ENCODE results near the gene NPAS2. TPM values are rescaled to one million over a fixed set of nuclear protein-coding genes. Genes with fewer than 3 reads are reported as not detected.

Gene NPAS2
- total and polyA plus RNA-seq, 4 donors = 5.9 to 17.1 (median 10.4) TPM

DNA sequence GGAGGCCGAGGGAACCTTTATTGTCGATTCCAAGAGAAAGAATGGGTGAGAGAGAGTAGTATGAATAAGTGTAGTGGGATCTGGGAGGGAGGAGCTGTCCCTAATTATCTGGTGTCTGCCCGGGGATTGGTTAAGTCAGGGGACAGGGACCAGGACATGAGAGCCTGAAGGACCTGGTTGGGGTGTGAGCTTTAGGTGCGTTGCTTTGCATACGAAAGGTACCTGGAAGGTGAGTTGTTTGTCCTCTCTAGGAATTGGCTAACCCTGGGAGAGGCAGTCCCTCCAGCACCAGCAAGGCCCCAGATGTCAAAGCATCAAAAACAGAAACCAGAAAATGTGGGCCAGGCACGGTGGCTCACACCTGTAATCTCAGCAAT is 134.1 kb downstream of the NPAS2 start:
- Histone ChIP-seq H3K4me3 (no peak overlapping the region), H3K27me3 (ENCODE audit: control insufficient read depth in 3 of 3, insufficient read depth in 3 of 3, low read length in 2 of 3) (no peaks in the 10 kb centered on the region), H3K27ac (ENCODE audit: low read depth in 1 of 2, low read length in 1 of 2) (no peak overlapping the region), H3K9me3 (ENCODE audit: control insufficient read depth in 4 of 4, insufficient read depth in 3 of 4, low read length in 3 of 4) (no peaks in the 10 kb centered on the region), H3K36me3 (ENCODE audit: control insufficient read depth in 4 of 4, insufficient read depth in 4 of 4, low read length in 4 of 4) (peaks cover 0 to 9% (median 1%) of the 10 kb centered on the region in 4 donors), H3K9ac (ENCODE audit: insufficient read depth in 1 of 2, low read length in 2 of 2) (no peak overlapping the region), H3K4me1 (ENCODE audit: control insufficient read depth in 5 of 5, insufficient read depth in 5 of 5, low read length in 5 of 5) (peaks cover 0 to 11% (median 6%) of the 10 kb centered on the region in 5 donors)
- DNase-seq (no peak), ATAC-seq (ENCODE audit: insufficient read depth, low FRiP score) (no peak)
- WGBS, 2 donors = 71 to 92% methylated on average over 6 of the region's 6 CpGs
- TF ChIP-seq, protein P1, sequence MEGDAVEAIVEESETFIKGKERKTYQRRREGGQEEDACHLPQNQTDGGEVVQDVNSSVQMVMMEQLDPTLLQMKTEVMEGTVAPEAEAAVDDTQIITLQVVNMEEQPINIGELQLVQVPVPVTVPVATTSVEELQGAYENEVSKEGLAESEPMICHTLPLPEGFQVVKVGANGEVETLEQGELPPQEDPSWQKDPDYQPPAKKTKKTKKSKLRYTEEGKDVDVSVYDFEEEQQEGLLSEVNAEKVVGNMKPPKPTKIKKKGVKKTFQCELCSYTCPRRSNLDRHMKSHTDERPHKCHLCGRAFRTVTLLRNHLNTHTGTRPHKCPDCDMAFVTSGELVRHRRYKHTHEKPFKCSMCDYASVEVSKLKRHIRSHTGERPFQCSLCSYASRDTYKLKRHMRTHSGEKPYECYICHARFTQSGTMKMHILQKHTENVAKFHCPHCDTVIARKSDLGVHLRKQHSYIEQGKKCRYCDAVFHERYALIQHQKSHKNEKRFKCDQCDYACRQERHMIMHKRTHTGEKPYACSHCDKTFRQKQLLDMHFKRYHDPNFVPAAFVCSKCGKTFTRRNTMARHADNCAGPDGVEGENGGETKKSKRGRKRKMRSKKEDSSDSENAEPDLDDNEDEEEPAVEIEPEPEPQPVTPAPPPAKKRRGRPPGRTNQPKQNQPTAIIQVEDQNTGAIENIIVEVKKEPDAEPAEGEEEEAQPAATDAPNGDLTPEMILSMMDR (IDR thresholded peaks at IDR 0.05; ENCODE audit: control extremely low read depth, extremely low read depth) = no peak

DNA sequence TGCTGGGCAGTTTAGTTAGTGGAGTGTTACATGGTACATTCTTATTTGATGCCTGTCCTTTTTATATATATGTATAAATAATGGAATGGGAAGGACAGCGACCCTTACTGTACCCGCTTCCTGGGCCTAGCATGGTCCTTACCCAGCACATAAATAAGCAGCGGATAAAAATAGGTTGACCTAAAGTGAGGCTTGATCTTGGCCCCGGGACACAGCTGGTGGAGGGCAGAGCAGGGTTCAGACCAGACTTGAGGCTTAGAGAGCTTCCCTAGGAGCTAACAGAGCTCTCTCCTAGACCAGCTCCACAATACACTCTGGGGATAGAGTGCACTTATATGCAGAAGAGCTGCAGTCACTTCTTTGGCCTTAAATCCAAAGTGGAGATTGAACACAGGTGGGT is 135.3 kb downstream of the NPAS2 start:
- Histone ChIP-seq H3K27me3 (ENCODE audit: control insufficient read depth in 3 of 3, insufficient read depth in 3 of 3, low read length in 2 of 3) (no peaks in the 10 kb centered on the region), H3K9me3 (ENCODE audit: control insufficient read depth in 4 of 4, insufficient read depth in 3 of 4, low read length in 3 of 4) (no peaks in the 10 kb centered on the region), H3K36me3 (ENCODE audit: control insufficient read depth in 4 of 4, insufficient read depth in 4 of 4, low read length in 4 of 4) (peaks cover 0 to 2% (median 0%) of the 10 kb centered on the region in 4 donors), H3K27ac (ENCODE audit: low read depth in 1 of 2, low read length in 1 of 2) (no peak overlapping the region), H3K4me1 (ENCODE audit: control insufficient read depth in 5 of 5, insufficient read depth in 5 of 5, low read length in 5 of 5) (peaks cover 0 to 11% (median 6%) of the 10 kb centered on the region in 5 donors), H3K4me3 (no peak overlapping the region), H3K9ac (ENCODE audit: insufficient read depth in 1 of 2, low read length in 2 of 2) (no peak overlapping the region)
- DNase-seq (no peak), ATAC-seq (ENCODE audit: insufficient read depth, low FRiP score) (no peak)
- TF ChIP-seq, protein P1 (IDR thresholded peaks at IDR 0.05; ENCODE audit: control extremely low read depth, extremely low read depth) = no peak
- WGBS, 2 donors = 82 to 98% methylated on average over 4 of the region's 4 CpGs

DNA sequence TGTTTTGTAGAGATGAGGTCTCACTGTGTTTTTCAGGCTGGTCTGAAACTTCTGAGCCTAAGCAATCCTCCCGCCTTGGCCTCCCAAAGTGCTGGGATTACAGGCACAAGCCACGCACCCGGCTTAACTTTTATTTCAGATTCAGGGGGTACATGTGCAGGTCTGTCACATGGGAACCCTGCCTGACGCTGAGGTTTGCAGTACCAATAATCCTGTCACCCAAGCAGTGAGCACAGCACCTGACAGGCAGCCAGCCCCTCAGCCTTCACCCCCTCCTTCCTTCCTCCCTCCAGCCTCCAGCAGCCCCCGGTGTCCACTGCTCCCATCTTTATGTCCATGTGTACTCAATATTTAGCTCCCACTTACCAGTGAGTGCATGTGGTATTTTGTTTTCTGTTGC is 136.1 kb downstream of the NPAS2 start:
- Histone ChIP-seq H3K27ac (ENCODE audit: low read depth in 1 of 2, low read length in 1 of 2) (no peak overlapping the region), H3K4me1 (ENCODE audit: control insufficient read depth in 5 of 5, insufficient read depth in 5 of 5, low read length in 5 of 5) (peaks cover 0 to 11% (median 6%) of the 10 kb centered on the region in 5 donors), H3K27me3 (ENCODE audit: control insufficient read depth in 3 of 3, insufficient read depth in 3 of 3, low read length in 2 of 3) (no peaks in the 10 kb centered on the region), H3K9ac (ENCODE audit: insufficient read depth in 1 of 2, low read length in 2 of 2) (no peak overlapping the region), H3K9me3 (ENCODE audit: control insufficient read depth in 4 of 4, insufficient read depth in 3 of 4, low read length in 3 of 4) (peaks cover 0 to 3% (median 0%) of the 10 kb centered on the region in 4 donors), H3K4me3 (no peak overlapping the region), H3K36me3 (ENCODE audit: control insufficient read depth in 4 of 4, insufficient read depth in 4 of 4, low read length in 4 of 4) (peaks cover 0 to under 1% (median 0%) of the 10 kb centered on the region in 4 donors)
- ATAC-seq (ENCODE audit: insufficient read depth, low FRiP score) = no peak
- no peak for DNase-seq
- TF ChIP-seq, protein P1 (IDR thresholded peaks at IDR 0.05; ENCODE audit: control extremely low read depth, extremely low read depth) = no peak
- 98 to 99% methylated on average over 5 of the region's 5 CpGs for WGBS, 2 donors
